Choroid plexus epithelial cell (primary cell): ENCODE results near the gene SYCE3.
A peak's percentile ranks its signal among the peaks of the same experiment; 100 is the strongest.

Experiments used
- DNase-seq: peaks from one replicate; pipeline ENCODE4 v3.0.0-alpha.2; 2010; ENCODE audit warnings: low read depth
- H3K4me3 ChIP-seq: 2 replicates; pipeline ENCODE4 v1.5.1; 2011; ENCODE audit warnings: low read depth, mild to moderate bottlenecking, control low read depth, low read length, moderate library complexity
- CTCF ChIP-seq: conservative IDR thresholded peaks from 2 replicates; pipeline ENCODE4 v1.5.1; 2011; ENCODE audit warnings: low read depth, mild to moderate bottlenecking, control low read depth, inconsistent platforms, low read length, moderate library complexity

The SYCE3 gene

GRCh38 chr22:50516068-50516467 lies 46.7 kb downstream of the SYCE3 start:
- TF ChIP-seq CTCF: no peak
- no peak overlapping the region for H3K4me3 ChIP-seq
- DNase-seq: no peak

GRCh38 chr22:50513175-50513574 lies 49.5 kb downstream of the SYCE3 start:
- TF ChIP-seq CTCF: no peak
- no peak for DNase-seq
- no peak overlapping the region for H3K4me3 ChIP-seq

GRCh38 chr22:50508897-50509296 lies 53.8 kb downstream of the SYCE3 start:
- TF ChIP-seq CTCF: no peak
- H3K4me3 ChIP-seq: peak overlapping the region; percentile 94
- no peak for DNase-seq

GRCh38 chr22:50507991-50508884 lies 54.5 kb downstream of the SYCE3 start, which contains the start of gene NCAPH2:
Gene NCAPH2, plus strand, starts transcription at chr22:50508224. Its CDS starts 114 bp downstream, at chr22:50508338.
- peak; percentile 98 for DNase-seq
- TF ChIP-seq CTCF: no peak
- peak within 1 kb of the TSS; percentile 95 for H3K4me3 ChIP-seq

GRCh38 chr22:50507421-50507990 lies 55.2 kb downstream of the SYCE3 start, which contains the start of gene LMF2:
Gene LMF2, minus strand, starts transcription at chr22:50507702. Its CDS starts 27 bp downstream, at chr22:50507675.
- H3K4me3 ChIP-seq: peak within 1 kb of the TSS; percentile 95
- no peak for TF ChIP-seq CTCF
- no peak for DNase-seq

GRCh38 chr22:50506611-50507420 lies 55.9 kb downstream of the SYCE3 start:
- DNase-seq: no peak
- peak overlapping the region; percentile 95 for H3K4me3 ChIP-seq
- TF ChIP-seq CTCF: no peak
